Measurements from ENCODE around the gene ROGDI.
"Not testable (repeated sequence)": the region's sequence is repeated elsewhere in the genome, so short reads cannot be mapped to it uniquely, and the experiment has no call there.

The ROGDI gene

DNA sequence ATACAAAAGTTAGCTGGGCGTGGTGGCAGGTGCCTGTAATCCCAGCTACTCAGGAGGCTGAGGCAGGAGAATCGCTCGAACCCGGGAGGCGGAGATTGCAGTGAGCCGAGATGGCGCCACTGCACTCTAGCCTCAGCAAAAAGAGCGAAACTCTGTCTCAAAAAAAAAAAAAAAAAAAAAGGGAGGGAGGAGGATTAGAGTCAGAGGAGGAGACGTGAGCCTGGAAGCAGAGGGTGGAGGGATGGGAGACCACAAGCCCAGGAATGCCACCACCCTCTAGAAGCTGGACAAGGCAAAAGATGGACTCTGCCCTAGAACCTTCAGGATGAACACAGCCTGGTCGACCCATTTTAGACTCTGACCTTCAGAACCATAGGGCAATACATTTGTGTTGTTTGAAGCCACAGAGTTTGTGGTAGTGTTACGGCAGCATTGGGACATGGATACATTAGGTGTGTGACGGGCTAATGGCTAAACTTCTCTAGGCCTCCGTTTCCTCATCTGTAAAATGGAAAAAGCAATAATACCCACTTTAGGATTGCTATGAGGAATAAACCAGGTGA is 9.4 kb downstream of the ROGDI start:
- DNase-seq (ENCODE audit: low spot score) = no peak

GRCh38 chr16:4790871-4791270 is 11.6 kb downstream of the ROGDI start:
- no peak for DNase-seq (ENCODE audit: low spot score)

DNA sequence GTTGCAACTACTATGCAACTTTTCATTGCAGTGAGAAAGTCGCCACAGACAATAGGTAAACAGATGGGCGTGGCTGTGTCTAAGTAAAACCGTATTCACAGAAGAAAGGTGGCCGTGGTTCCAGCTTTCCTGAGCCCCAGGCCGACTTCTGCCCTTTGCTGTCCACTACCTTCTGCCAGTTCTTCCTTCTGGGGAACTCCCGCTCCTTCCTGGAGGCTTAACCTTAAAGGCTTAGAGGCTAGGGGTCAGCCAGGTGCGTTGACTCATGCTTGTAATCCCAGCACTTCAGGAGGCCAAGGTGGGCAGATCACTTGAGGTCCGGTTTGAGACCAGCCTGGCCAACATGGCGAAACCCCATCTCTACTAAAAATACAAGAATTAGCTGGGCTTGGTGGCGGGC is 12.2 kb downstream of the ROGDI start:
- DNase-seq (ENCODE audit: low spot score) = no peak

DNA sequence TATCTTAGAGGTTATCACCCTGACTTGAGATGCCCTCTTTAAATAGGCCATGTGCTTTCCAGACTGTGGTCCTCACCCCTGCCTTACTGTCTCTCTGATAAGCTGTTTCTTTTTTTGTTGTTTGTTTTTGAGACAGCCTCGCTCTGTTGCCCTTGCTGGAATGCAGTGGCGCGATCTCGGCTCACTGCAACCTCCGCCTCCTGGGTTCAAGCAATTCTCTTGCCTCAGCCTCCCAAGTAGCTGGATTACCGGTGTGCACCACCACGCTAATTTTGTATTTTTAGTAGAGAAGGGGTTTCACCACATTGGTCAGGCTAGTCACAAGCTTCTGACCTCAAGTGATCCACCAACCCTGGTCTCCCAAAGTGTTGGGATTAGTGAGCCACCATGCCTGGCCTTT is 13.5 kb downstream of the ROGDI start:
- no peak for DNase-seq (ENCODE audit: low spot score)

DNA sequence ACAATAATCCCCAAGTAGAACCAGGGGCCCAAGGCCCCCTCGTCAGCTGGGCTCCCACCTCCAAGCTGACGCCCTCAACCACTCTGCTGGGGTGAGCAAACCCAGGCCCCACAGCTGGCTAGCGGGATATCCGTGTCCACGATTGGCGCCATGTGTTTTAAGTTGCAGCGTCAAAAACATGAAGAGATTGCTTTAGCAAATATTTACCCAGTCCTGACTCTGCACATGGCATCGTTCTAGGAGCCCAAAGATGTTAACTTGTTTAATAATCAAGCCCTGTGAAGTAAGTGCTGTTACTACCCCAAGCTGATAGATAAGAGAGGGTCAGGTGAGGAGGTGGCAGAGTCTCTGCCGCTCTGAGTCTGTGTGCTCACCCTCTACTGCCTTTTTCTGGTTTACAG is 13.9 kb downstream of the ROGDI start:
- no peak for DNase-seq (ENCODE audit: low spot score)

DNA sequence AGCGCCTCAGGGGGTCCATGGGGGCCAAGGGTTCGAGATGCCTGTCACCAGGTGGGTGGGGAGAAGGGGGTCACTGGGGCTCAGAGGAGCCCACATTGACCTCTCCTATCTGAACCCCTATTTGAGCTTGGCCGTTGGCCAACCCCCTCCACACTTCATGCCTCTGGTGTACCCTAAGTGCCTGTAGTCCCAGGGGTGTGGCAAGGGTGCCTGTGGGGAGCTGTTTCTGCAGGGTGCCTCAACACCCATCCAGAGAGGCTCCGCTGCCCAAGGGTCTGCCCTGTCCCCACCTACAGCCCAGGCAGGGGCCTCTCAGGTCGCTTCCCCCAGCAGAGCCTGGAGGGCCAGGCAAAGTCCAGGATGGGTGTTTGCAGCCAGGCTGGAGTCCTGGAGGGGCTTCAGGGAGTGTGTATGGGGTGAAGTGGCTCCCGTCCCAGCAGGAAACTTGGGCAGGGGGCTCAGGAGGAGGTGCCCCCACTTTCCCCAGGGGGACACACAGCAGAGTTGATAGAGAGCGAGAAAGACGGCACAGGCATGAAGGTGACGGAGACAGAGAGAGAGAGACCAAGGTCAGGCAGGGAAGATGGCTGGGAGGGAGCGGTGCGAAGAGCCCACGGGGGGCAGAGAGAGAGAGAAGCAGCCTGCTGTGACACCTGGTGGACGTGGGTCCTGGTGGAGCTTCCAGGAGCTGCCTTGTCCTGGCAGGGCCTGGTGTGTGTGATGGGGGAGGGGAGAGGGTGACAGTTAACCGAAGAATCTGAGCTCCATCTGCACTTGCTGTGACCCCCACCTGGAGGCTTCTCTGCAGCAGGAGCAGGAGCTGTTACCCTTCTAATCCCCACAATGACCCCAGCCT is 14.6 kb downstream of the ROGDI start, which contains the start of gene SEPTIN12:
SEPTIN12 (minus strand) TSS at position 719 of the 856 bp plus-strand sequence; CDS start at position 19, 700 bp downstream.
- peak; percentile 81 for DNase-seq (ENCODE audit: low spot score)

DNA sequence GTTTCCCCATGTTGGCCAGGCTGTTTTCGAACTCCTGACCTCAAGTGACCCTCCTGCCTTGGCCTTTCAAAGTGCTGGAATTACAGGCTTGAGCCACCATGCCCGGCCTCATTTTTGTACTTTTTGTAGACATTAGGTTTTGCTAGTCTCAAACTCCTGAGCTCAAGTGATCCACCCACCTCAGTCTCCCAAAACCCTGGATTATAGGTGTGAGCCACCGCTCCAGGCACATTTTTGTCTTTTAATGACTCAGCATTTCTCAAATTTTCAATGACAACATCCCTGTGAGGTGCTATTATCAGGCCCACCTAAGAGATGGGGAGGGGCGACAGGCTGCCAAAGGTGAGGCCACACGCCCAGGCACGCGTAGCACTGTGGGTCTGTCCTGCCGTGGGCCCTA is 15.4 kb downstream of the ROGDI start:
- no peak for DNase-seq (ENCODE audit: low spot score)

- DNase-seq (ENCODE audit: low spot score) = no peak
Observed at GRCh38 chr16:4785758-4786433, 16.5 kb downstream of the ROGDI start.

GRCh38 chr16:4784444-4784987 is 17.9 kb downstream of the ROGDI start:
- not testable (repeated sequence) for DNase-seq (ENCODE audit: low spot score)

GRCh38 chr16:4783951-4784336 is 18.5 kb downstream of the ROGDI start:
- no peak for DNase-seq (ENCODE audit: low spot score)

GRCh38 chr16:4783251-4783950 is 19.0 kb downstream of the ROGDI start:
- no peak for DNase-seq (ENCODE audit: low spot score)

DNA sequence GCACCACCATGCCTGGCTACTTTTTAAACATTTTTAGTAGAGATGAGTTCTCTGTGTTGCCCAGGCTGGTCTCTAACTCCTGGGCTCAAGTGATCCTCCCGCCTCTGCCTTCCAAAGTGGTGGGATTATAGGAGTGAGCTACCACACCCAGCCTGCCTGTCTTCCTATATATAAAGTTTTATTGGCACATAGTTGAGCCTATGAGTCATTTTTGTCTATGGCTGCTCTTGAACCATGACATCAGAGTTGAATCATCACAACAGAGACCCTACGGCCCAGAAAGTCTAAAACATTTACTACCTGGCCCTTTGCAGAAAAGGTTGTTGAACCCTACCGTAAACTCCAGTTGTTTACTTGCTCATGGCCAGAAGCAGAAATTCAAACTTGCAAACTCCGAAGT is 22.2 kb downstream of the ROGDI start:
- DNase-seq (ENCODE audit: low spot score) = no peak

DNA sequence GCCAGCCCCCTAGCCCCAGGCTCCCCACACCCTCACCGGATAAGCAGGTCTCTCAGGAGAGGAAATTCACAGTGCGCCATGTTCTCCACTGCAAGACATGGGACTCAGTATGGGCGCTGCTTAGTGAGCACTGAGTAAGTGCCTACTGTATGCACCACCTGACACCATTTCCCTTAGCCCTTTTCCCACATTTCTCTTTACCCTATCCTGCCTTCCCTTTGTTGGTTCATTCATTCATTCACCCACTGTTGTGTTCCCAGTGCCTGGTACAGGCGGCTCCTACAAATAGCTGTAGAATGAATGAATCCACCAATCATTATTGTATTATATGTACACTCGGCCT is 24.4 kb downstream of the ROGDI start:
- DNase-seq (ENCODE audit: low spot score) = no peak

DNA sequence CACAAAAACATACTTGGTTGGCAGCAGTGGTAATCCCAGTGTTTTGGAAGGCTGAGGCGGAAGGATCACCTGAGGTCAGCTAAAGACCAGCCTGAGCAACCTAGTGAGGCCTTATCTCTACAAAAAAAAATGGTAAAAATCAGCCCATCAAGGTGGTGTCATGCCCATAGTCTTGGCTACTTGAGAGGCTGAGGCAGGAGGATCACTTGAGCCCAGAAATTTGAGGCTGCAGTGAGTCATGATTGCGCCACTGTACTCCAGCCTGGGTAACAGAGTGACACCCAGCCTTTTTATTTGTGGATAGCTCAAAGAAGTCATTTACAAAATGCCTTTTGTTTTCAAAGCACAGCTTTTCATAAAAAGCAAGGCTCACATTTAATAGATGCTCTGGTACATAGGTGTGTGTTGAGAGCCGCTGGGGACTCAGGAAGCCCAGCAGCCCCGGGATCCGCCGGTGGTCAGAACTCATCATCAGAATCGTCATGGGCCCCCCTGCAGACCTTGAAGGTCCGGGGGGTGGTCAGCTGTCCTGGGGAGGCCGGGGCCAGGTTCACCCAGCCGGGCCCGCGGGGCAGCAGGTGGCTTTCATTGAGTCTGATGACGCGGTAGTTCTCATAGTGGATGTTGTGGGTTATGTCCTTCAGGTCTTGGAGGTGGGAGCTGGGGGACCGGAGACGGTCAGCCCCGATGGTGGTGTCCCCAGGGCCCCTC is 24.9 kb downstream of the ROGDI start:
- no peak for DNase-seq (ENCODE audit: low spot score)

DNA sequence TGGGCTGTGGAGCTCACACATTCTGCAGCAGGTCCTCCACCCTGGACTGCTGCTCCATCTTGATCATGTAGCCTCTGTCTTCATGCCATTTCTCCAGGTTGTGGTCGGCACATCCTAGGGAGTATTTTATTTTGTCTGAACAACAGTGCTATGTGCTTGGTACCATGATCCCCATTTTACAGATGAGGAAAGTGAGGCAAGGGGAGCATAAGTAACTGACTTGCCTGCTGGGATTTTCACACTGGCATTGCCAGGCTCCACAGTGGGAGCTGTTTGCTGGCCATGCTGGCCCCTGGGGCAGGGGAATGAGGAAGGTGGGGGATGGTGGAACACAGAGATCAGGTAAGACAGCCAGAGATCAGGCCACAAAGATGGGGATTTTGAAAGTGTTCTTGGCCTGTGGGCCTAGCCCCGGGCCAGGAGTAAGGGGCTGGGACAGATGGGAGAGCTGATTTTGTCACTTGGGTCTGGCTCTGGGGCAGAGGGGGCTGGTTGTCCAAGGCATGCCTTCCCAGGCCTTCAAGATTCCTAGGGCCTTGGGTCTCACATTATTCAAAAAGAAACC is 26.2 kb downstream of the ROGDI start:
- no peak for DNase-seq (ENCODE audit: low spot score)

DNA sequence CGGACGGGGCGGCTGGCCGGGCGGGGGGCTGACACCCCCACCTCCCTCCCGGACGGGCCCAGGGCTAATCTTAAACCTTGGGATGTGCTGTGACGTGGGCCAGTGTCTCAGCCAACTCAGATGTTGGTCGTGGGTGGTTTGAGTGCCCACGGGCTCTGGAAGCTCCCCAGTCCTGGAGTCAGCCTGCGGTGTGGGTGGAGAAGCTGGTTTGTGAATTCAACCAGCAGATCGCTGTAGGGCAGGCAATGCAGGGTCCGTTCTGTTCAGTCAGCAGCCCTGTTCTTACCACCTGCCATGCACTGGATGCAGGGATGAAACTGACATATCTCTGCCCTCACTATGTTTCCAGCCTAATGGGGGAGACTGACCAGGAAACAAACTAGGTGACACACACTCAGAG is 27.4 kb downstream of the ROGDI start:
- DNase-seq (ENCODE audit: low spot score) = no peak

DNA sequence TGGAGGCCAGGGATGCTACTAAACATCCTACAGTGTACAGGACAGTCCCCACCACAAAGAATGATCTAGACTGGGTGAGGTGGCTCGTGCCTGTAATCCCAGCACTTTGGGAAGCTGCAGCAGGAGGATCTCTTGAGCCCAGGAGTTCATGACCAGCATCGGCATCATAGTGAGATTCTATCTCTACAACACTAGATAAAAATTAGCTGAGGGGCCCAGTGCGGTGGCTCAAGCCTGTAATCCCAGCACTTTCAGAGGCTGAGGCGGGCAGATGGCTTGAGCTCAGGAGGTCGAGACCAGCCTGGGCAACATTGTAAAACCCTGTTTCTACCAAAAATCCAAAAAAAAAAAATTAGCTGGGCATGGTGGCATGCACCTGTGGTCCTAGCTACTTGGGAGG is 30.1 kb downstream of the ROGDI start:
- no peak for DNase-seq (ENCODE audit: low spot score)

DNA sequence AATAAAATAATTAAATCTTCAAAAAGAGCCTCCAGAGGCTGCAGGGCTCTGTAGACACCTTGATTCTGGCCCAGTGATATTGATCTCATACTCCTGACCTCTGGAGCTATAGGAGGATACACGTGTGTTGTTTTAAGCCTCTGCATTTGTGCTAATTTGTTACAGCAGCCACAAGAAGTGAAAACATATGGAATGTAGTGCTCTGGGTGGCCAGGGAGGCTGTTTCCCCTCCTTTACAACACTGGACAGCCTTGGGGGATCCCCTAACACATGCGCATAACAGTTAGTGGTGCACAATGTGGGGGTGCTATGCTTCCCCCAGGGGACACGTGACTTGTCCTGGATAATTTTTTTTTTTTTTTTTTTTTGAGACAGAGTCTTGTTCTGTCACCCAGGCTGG is 30.8 kb downstream of the ROGDI start:
- peak; percentile 76 for DNase-seq (ENCODE audit: low spot score)

- no peak for DNase-seq (ENCODE audit: low spot score)
Observed at GRCh38 chr16:4769306-4769638, 33.2 kb downstream of the ROGDI start.

GRCh38 chr16:4768549-4769305 is 33.7 kb downstream of the ROGDI start:
- peak; percentile 97 for DNase-seq (ENCODE audit: low spot score)
